GM12874 (cell line): Measurements from ENCODE around the gene DYRK1A.

Source experiments
- TF ChIP-seq, protein P1 (sequence below): IDR thresholded peaks from 2 replicates; pipeline ENCODE4 v1.5.1; 2011; ENCODE audit warnings: low read depth, mild to moderate bottlenecking, control low read depth, low read length, moderate library complexity; ENCODE audit not compliant: insufficient read depth

Gene DYRK1A

DNA sequence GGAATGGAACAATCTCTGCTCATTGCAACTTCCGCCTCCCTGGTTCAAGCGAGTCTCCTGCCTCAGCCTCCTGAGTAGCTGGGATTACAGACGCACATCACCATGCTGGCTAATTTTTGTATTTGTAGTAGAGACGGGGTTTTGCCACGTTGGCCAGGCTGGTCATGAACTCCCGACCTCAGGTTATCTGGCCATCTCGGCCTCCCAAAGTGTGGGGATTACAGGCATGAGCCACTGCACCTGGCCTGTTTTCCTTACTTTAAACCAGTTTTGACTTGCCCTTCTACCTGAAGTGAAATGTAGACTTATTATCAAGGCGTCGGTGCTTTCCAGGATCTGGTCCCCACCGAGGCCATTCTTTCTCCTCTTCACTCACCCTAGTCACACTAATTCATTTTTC is 141.8 kb downstream of the DYRK1A start:
- TF ChIP-seq, protein P1, sequence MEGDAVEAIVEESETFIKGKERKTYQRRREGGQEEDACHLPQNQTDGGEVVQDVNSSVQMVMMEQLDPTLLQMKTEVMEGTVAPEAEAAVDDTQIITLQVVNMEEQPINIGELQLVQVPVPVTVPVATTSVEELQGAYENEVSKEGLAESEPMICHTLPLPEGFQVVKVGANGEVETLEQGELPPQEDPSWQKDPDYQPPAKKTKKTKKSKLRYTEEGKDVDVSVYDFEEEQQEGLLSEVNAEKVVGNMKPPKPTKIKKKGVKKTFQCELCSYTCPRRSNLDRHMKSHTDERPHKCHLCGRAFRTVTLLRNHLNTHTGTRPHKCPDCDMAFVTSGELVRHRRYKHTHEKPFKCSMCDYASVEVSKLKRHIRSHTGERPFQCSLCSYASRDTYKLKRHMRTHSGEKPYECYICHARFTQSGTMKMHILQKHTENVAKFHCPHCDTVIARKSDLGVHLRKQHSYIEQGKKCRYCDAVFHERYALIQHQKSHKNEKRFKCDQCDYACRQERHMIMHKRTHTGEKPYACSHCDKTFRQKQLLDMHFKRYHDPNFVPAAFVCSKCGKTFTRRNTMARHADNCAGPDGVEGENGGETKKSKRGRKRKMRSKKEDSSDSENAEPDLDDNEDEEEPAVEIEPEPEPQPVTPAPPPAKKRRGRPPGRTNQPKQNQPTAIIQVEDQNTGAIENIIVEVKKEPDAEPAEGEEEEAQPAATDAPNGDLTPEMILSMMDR, result no peak

DNA sequence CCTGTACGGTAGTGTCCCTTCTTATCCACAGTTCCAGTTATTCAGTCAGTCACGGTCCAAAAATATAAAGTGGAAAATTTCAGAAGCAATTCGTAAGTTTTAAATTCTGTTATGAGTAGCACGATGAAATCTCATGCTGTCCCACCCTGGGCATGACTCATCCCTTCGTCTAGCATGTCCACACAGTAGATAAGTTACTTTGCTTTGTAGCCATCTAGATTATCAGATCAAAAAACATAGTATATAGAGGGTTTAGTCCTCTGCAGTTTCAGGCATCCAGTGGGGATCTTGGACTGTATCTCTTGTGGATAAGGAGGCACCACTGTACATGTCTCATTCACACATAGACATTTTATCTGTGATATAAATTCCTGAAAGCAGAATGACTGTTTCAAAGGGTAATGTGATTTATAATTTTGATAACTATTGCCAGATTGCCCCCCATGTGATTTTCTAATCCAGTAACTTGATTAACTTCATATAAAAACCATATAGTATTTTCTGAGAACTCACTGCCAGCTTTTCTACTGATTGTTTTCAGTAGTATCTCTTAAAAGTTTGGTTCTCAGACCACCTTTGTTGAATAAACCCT is 143.3 kb downstream of the DYRK1A start:
- TF ChIP-seq, protein P1, result no peak

DNA sequence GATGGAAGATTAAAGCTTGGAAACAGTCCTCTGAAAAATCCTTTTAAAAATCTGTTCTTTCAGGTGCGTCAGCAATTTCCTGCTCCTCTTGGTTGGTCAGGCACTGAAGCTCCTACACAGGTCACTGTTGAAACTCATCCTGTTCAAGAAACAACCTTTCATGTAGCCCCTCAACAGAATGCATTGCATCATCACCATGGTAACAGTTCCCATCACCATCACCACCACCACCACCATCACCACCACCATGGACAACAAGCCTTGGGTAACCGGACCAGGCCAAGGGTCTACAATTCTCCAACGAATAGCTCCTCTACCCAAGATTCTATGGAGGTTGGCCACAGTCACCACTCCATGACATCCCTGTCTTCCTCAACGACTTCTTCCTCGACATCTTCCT is 145.3 kb downstream of the DYRK1A start:
- TF ChIP-seq, protein P1, result no peak

DNA sequence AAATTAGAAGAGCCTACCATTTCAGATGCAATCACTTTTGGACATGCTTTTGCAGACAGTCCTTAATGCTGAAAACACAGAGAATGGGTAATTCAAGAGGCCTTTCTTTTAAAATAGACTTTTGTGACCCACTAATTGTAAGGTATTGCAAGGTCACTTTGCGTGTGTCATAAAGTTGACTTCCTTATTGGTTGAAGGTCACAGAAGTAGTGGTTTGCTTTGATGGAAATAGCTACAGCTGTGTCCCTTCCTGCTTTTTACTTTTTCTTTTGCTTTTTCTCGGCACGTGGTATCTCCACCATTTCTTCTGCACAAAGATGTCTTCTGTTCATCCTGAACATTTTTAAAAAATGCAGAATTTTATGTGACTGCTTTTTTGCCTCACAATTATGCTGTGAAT is 146.8 kb downstream of the DYRK1A start:
- TF ChIP-seq, protein P1, result no peak

DNA sequence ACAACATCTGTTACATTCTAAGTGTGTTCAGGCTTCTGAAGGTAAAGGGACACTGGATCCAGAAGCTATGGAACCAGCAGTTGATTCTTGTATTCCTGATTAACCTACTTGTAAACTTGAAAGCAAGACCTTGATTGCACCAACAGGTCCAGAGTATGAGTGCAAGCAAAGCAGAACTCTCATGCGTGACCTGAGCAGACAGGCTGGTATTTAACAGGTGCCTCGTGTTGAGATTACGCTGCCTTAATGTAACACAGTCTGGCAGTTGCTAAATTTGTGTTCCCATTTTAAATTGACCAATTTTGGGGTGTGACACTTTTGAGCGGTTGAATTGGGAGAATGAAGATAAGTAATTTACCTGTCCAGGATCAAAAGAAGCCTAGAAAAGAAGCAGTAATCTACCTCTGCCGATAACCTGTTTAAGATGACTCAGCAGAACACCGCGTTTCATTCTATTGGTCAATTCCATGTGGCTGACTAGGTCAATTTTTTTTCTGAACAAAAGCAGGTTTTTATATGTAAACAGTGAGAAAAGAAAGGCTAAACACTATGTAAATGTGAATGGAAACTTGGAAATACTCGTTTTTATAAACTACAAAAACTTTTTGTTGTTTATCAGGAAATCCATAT is 147.6 kb downstream of the DYRK1A start:
- TF ChIP-seq, protein P1, result no peak

DNA sequence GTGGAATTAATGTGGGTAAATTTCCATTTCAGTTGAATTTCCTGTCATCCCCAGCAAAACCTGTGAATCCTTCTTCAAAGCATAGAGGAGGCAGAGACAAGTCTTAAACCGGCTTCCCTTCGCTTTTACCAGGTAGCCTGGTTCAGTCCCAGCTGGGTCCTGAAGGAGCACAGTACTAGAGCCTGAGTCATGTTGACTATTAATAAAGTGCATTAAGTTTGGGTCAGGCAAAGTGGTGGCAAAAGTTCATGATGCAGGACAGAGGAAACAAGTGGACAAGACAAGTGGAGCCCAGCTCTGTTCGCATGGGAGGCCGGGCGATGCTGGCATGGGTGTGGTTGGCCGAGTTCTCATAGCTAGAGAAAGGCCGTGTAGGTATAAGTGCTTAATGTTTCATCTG is 150.4 kb downstream of the DYRK1A start:
- TF ChIP-seq, protein P1, result no peak

DNA sequence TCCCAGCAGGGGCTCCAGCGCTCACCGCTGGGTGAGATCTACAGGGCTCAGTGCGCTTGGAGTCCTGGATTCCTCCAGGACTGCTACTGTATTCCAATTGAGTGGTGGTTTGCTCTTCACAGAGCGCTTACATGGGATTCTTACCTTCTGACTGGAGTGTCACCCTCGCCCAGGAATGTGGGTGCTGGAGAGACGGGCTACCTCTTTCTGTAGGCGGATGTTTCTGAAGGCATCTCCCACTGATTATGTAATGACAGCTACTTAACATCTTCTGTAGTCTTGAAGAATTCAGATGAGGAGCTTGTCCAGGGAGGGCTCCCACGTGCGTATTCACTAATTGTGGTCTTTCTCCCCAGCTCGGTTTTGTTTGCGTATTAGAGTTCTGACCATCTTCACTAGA is 154.2 kb downstream of the DYRK1A start:
- TF ChIP-seq, protein P1, result no peak
